OCI-LY3 (cell line): ENCODE data around the gene GOLGA8K.
"Not testable (repeated sequence)": the region's sequence is repeated elsewhere in the genome, so short reads cannot be mapped to it uniquely, and the experiment has no call there.

Source experiments
- CTCF ChIP-seq: fragments of 200-600, 300-600 bp; sonication (generic); IDR thresholded peaks from 2 replicates; pipeline ENCODE4 v1.5.1; 2014; ENCODE audit warnings: antibody characterized with exemption, low read length, low read depth
- EZH2phosphoT487 ChIP-seq: fragments of 200-600 bp; shearing (Covaris generic); IDR thresholded peaks from 2 replicates; pipeline ENCODE4 v1.6.1; 2018; ENCODE audit warnings: antibody characterized with exemption, mixed run types, low read depth

DNA sequence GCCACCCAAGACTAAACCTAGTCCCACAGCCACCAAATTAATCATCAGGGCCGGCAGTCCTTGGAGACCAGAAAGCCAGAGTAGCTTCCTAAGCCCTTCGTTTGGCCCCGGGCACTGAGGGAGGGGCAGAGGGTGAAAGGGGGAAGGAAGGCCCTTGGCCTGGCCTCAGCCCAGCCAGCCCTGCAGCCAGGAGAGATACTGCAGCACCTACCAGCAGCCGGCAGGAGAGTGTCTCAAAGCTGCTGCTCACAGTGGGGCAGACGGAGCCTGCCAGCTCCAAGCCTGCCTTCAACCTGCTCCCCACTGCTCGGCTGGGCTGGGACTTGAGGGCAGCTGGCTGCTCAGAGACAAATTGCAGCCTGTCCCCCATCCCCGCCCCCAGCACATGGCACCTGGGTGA, 50.3 kb downstream of the GOLGA8K start:
- TF ChIP-seq CTCF, EZH2phosphoT487: not testable (repeated sequence)
